ENCODE results near the gene TIGAR.

The TIGAR gene

GRCh38 chr12:4320853-4321701 is at the start of gene TIGAR:
Gene TIGAR (plus strand): TSS chr12:4321213. CDS start chr12:4321272, 59 bp downstream.
- peak; percentile 82 to 87 for DNase-seq (ENCODE audit: low read depth in 2 of 2)

GRCh38 chr12:4271717-4272423 is 49.1 kb upstream of the TIGAR start:
- DNase-seq (ENCODE audit: low read depth in 2 of 2) = peak; percentile 84 to 86

GRCh38 chr12:4272424-4273272 is 48.4 kb upstream of the TIGAR start:
- DNase-seq (ENCODE audit: low read depth in 2 of 2) = peak; percentile 62 to 74

- DNase-seq (ENCODE audit: low read depth in 2 of 2) = no peak
Observed at GRCh38 chr12:4273273-4273651, 47.8 kb upstream of the TIGAR start.

GRCh38 chr12:4273652-4274395 is 47.2 kb upstream of the TIGAR start, which contains the start of gene CCND2:
Gene CCND2 (plus strand): TSS chr12:4273762. CDS start chr12:4274041, 279 bp downstream.
- DNase-seq (ENCODE audit: low read depth in 2 of 2) = peak; percentile 73 to 75

- no peak for DNase-seq (ENCODE audit: low read depth in 2 of 2)
Observed at GRCh38 chr12:4274396-4275015, 46.5 kb upstream of the TIGAR start.

- DNase-seq (ENCODE audit: low read depth in 2 of 2) = no peak
Observed at GRCh38 chr12:4275016-4275869, 45.8 kb upstream of the TIGAR start.

- DNase-seq (ENCODE audit: low read depth in 2 of 2) = no peak
Observed at GRCh38 chr12:4275870-4276301, 45.1 kb upstream of the TIGAR start.

GRCh38 chr12:4276524-4277204 is 44.3 kb upstream of the TIGAR start:
- peak; percentile 69 to 82 for DNase-seq (ENCODE audit: low read depth in 2 of 2)

- DNase-seq (ENCODE audit: low read depth in 2 of 2) = no peak
Observed at GRCh38 chr12:4277205-4277543, 43.8 kb upstream of the TIGAR start.

GRCh38 chr12:4277857-4278256 is 43.2 kb upstream of the TIGAR start:
- DNase-seq (ENCODE audit: low read depth in 2 of 2) = no peak

GRCh38 chr12:4278329-4279197 is 42.5 kb upstream of the TIGAR start:
- no peak for DNase-seq (ENCODE audit: low read depth in 2 of 2)

- no peak for DNase-seq (ENCODE audit: low read depth in 2 of 2)
Observed at GRCh38 chr12:4279198-4279690, 41.8 kb upstream of the TIGAR start.

GRCh38 chr12:4280351-4281163 is 40.5 kb upstream of the TIGAR start:
- DNase-seq (ENCODE audit: low read depth in 2 of 2) = no peak

GRCh38 chr12:4281173-4281654 is 39.8 kb upstream of the TIGAR start:
- no peak for DNase-seq (ENCODE audit: low read depth in 2 of 2)

GRCh38 chr12:4282103-4282891 is 38.7 kb upstream of the TIGAR start:
- DNase-seq (ENCODE audit: low read depth in 2 of 2) = no peak
